Measurements from ENCODE around the gene HECTD4. TPM values are rescaled to one million over a fixed set of nuclear protein-coding genes. Genes with fewer than 3 reads are reported as not detected.

Gene HECTD4
- total RNA-seq, 1 experiment from 2014 or later = 31.2 TPM

DNA sequence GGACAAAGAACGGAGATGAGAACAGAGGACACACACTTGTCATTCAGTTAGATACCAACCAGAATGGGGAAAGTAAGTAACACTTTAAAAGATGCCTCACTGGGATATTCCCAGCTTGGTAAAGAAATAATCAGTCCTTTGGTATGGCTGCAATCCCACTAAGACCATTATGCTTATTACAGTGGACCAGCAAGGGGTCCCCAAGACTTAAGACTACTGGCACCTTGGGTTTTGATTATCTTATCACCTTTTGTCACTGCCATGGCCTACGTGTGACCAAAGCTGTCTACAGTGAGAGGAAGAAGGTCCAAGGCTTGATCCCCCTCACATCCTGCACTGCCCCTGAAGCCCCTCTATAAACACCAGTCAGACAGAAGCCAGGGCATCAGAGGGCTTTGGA is 191.0 kb downstream of the HECTD4 start:
- Histone ChIP-seq H3K27ac (ENCODE audit: low read depth, low read length) (no peak overlapping the region), H3K79me2 (ENCODE audit: insufficient read depth, low read length) (no peaks in the 10 kb centered on the region), H3K36me3 (ENCODE audit: control insufficient read depth in 1 of 2, insufficient read depth in 2 of 2, low read length in 2 of 2) (peaks cover 0 to 3% of the 10 kb centered on the region in 2 experiments; a peak in 2 of 4 replicates), H3K9me3 (ENCODE audit: control insufficient read depth in 1 of 2, insufficient read depth in 1 of 2, low read depth in 1 of 2, low read length in 2 of 2) (no peaks in the 10 kb centered on the region), H3K4me1 (ENCODE audit: control insufficient read depth in 1 of 2, insufficient read depth in 2 of 2, low read length in 2 of 2) (peaks cover 2 to 6% of the 10 kb centered on the region in 2 experiments; a peak in 2 of 4 replicates), H3K9ac (ENCODE audit: low read length) (no peak overlapping the region), H3K4me3 (replicated peaks in 1 of 2; ENCODE audit: low read depth in 1 of 2, low read length in 2 of 2) (no peak overlapping the region), H2AFZ (ENCODE audit: low read depth, low read length, poor library complexity, severe bottlenecking) (no peak overlapping the region), H3K9me2 (ENCODE audit: insufficient read depth) (no peaks in the 10 kb centered on the region), H3K4me2 (ENCODE audit: low read length) (no peak overlapping the region), H3K27me3 (ENCODE audit: insufficient read depth, low read length) (no peaks in the 10 kb centered on the region), H4K20me1 (ENCODE audit: insufficient read depth) (no peaks in the 10 kb centered on the region)
- ChIA-PET CTCF (interaction anchor here (2.0 kb wide), 1 partner anchor 196 kb away, joined by 7 read pairs; no protein-coding TSS in a partner anchor), POLR2A (no interaction called here), RAD21 (ENCODE audit: low non-redundant PET in 1 of 2, low total read pairs in 2 of 2, uncharacterized antibody in 2 of 2, unreplicated experiment in 2 of 2) (no interaction called here)
- no TSS peak for BruUV-seq (replicated peaks)
- TF ChIP-seq REST (IDR thresholded peaks at IDR 0.05; ENCODE audit: low read depth) (no peak), SP1 (IDR thresholded peaks at IDR 0.05; ENCODE audit: low read depth) (no peak), TCF7L2 (IDR thresholded peaks at IDR 0.05; ENCODE audit: borderline replicate concordance, extremely low read depth, insufficient read depth, insufficient read length) (no peak), RAD21 (IDR thresholded peaks at IDR 0.05; ENCODE audit: low read depth) (no peak)
- intact Hi-C loops (cut with micrococcal nuclease) = loop anchor here (10.0 kb wide), 1 partner anchor 366 kb away; no protein-coding TSS in a partner anchor
- no peak for ATAC-seq
- DNase-seq (ENCODE audit: low read depth, low spot score) = no peak
